K562 treated with DMSO at 1 percent for 4 hours (cell line): ENCODE data around the gene HERC2. TPM values are rescaled to one million over a fixed set of nuclear protein-coding genes. Genes with fewer than 3 reads are reported as not detected.

Source experiments
- total RNA-seq: library from RNA; unstranded; fragments of 300-600 nt; gene quantifications from 2 replicates; pipeline ENCODE4 v1.2.3, GENCODE V29; 2022; ENCODE audit not compliant: insufficient read depth

The HERC2 gene, protein sequence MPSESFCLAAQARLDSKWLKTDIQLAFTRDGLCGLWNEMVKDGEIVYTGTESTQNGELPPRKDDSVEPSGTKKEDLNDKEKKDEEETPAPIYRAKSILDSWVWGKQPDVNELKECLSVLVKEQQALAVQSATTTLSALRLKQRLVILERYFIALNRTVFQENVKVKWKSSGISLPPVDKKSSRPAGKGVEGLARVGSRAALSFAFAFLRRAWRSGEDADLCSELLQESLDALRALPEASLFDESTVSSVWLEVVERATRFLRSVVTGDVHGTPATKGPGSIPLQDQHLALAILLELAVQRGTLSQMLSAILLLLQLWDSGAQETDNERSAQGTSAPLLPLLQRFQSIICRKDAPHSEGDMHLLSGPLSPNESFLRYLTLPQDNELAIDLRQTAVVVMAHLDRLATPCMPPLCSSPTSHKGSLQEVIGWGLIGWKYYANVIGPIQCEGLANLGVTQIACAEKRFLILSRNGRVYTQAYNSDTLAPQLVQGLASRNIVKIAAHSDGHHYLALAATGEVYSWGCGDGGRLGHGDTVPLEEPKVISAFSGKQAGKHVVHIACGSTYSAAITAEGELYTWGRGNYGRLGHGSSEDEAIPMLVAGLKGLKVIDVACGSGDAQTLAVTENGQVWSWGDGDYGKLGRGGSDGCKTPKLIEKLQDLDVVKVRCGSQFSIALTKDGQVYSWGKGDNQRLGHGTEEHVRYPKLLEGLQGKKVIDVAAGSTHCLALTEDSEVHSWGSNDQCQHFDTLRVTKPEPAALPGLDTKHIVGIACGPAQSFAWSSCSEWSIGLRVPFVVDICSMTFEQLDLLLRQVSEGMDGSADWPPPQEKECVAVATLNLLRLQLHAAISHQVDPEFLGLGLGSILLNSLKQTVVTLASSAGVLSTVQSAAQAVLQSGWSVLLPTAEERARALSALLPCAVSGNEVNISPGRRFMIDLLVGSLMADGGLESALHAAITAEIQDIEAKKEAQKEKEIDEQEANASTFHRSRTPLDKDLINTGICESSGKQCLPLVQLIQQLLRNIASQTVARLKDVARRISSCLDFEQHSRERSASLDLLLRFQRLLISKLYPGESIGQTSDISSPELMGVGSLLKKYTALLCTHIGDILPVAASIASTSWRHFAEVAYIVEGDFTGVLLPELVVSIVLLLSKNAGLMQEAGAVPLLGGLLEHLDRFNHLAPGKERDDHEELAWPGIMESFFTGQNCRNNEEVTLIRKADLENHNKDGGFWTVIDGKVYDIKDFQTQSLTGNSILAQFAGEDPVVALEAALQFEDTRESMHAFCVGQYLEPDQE (N-terminal part only)
- 37.0 and 65.2 TPM in 2 replicates for total RNA-seq

GRCh38 chr15:28322129-28322588 lies at the start of gene HERC2:
TSS of gene HERC2 (minus strand) at chr15:28322179. CDS start at chr15:28321433, 746 bp downstream.

GRCh38 chr15:28357984-28358383 lies 36.0 kb upstream of the HERC2 start, which contains the start of gene GOLGA6L24:
TSS of gene GOLGA6L24 (minus strand) at chr15:28358084. CDS start at chr15:28358023, 61 bp downstream.

GRCh38 chr15:28098766-28099554 lies 223.0 kb downstream of the HERC2 start, which contains the start of gene OCA2:
TSS of gene OCA2 (minus strand) at chr15:28099315. CDS start at chr15:28081874, 17,441 bp downstream.

Other genes starting within 250 kb of the HERC2 start
- gene OCA2, start 222.9 kb downstream of the HERC2 start, total RNA-seq: not detected in 2 replicates
- not detected in 2 replicates for gene GOLGA6L24, start 35.9 kb upstream of the HERC2 start, total RNA-seq
- gene GOLGA8F, start 56.5 kb upstream of the HERC2 start, total RNA-seq: 0.32 TPM in 1 of 2 replicates, not detected in the other
- 0.18 TPM in 1 of 2 replicates, not detected in the other for gene GOLGA8G, start 210.8 kb upstream of the HERC2 start, total RNA-seq
- gene GOLGA6L25, start 231.4 kb upstream of the HERC2 start, total RNA-seq: not detected in 2 replicates